ENCODE measurements around the gene NFIB.

The NFIB gene

GRCh38 chr9:14358523-14358922 is 44.6 kb upstream of the NFIB start:
- Histone ChIP-seq H2AFZ (ENCODE audit: low read length) (no peak overlapping the region), H3K79me2 (ENCODE audit: low read length) (no peaks in the 10 kb centered on the region), H3K4me1 (ENCODE audit: low read length) (no peaks in the 10 kb centered on the region), H3F3A (ENCODE audit: insufficient read depth, low read length) (no peaks in the 10 kb centered on the region), H3K36me3 (replicated peaks; ENCODE audit: insufficient read depth, low read length) (no peaks in the 10 kb centered on the region), H3K4me3 (ENCODE audit: low read length) (no peak overlapping the region), H3K9me2 (replicated peaks; ENCODE audit: insufficient read depth, low read length) (no peaks in the 10 kb centered on the region), H3K9me3 (replicated peaks; ENCODE audit: insufficient read depth, low read length) (no peaks in the 10 kb centered on the region), H3K9ac (ENCODE audit: low read length) (no peak overlapping the region), H4K20me1 (ENCODE audit: insufficient read depth, low read length) (no peaks in the 10 kb centered on the region), H3K4me2 (ENCODE audit: low read depth, low read length) (no peak overlapping the region), H3K27ac (ENCODE audit: low read length) (no peak overlapping the region), H3K27me3 (replicated peaks; ENCODE audit: insufficient read depth, low read length) (no peaks in the 10 kb centered on the region)
- DNase-seq: no peak
- no peak for TF ChIP-seq CTCF (IDR thresholded peaks at IDR 0.05; ENCODE audit: low read length)
- no peak for TF ChIP-seq EZH2phosphoT487 (IDR thresholded peaks at IDR 0.05; ENCODE audit: low read length)
- no peak for TF ChIP-seq EZH2 (optimal IDR thresholded peaks at IDR 0.05; ENCODE audit: low read depth, low read length)

- Histone ChIP-seq H3K9ac (ENCODE audit: low read length) (no peak overlapping the region), H3K4me1 (ENCODE audit: low read length) (no peaks in the 10 kb centered on the region), H3K9me3 (replicated peaks; ENCODE audit: insufficient read depth, low read length) (no peaks in the 10 kb centered on the region), H3K27ac (ENCODE audit: low read length) (no peak overlapping the region), H3K79me2 (ENCODE audit: low read length) (no peaks in the 10 kb centered on the region), H3F3A (ENCODE audit: insufficient read depth, low read length) (no peaks in the 10 kb centered on the region), H3K27me3 (replicated peaks; ENCODE audit: insufficient read depth, low read length) (no peaks in the 10 kb centered on the region), H3K36me3 (replicated peaks; ENCODE audit: insufficient read depth, low read length) (no peaks in the 10 kb centered on the region), H3K4me2 (ENCODE audit: low read depth, low read length) (no peak overlapping the region), H2AFZ (ENCODE audit: low read length) (no peak overlapping the region), H3K9me2 (replicated peaks; ENCODE audit: insufficient read depth, low read length) (no peaks in the 10 kb centered on the region), H3K4me3 (ENCODE audit: low read length) (no peak overlapping the region), H4K20me1 (ENCODE audit: insufficient read depth, low read length) (no peaks in the 10 kb centered on the region)
- no peak for DNase-seq
- TF ChIP-seq CTCF (IDR thresholded peaks at IDR 0.05; ENCODE audit: low read length): no peak
- TF ChIP-seq EZH2 (optimal IDR thresholded peaks at IDR 0.05; ENCODE audit: low read depth, low read length): no peak
- no peak for TF ChIP-seq EZH2phosphoT487 (IDR thresholded peaks at IDR 0.05; ENCODE audit: low read length)
These were observed 42.7 kb upstream of the NFIB start for GRCh38 chr9:14356351-14357265.

- no peak overlapping the region for H2AFZ ChIP-seq (ENCODE audit: low read length)
- H3K27ac ChIP-seq (ENCODE audit: low read length): no peak overlapping the region
- DNase-seq: no peak
- H3K27me3 ChIP-seq (replicated peaks; ENCODE audit: insufficient read depth, low read length): no peaks in the 10 kb centered on the region
- no peaks in the 10 kb centered on the region for H3K4me1 ChIP-seq (ENCODE audit: low read length)
- no peaks in the 10 kb centered on the region for H3K79me2 ChIP-seq (ENCODE audit: low read length)
- no peak overlapping the region for H3K4me3 ChIP-seq (ENCODE audit: low read length)
- TF ChIP-seq EZH2phosphoT487 (IDR thresholded peaks at IDR 0.05; ENCODE audit: low read length) (no peak), CTCF (IDR thresholded peaks at IDR 0.05; ENCODE audit: low read length) (no peak), EZH2 (optimal IDR thresholded peaks at IDR 0.05; ENCODE audit: low read depth, low read length) (no peak)
- no peaks in the 10 kb centered on the region for H3K9me3 ChIP-seq (replicated peaks; ENCODE audit: insufficient read depth, low read length)
- no peaks in the 10 kb centered on the region for H3K36me3 ChIP-seq (replicated peaks; ENCODE audit: insufficient read depth, low read length)
- no peak overlapping the region for H3K4me2 ChIP-seq (ENCODE audit: low read depth, low read length)
- no peaks in the 10 kb centered on the region for H4K20me1 ChIP-seq (ENCODE audit: insufficient read depth, low read length)
- no peak overlapping the region for H3K9ac ChIP-seq (ENCODE audit: low read length)
- H3K9me2 ChIP-seq (replicated peaks; ENCODE audit: insufficient read depth, low read length): no peaks in the 10 kb centered on the region
- no peaks in the 10 kb centered on the region for H3F3A ChIP-seq (ENCODE audit: insufficient read depth, low read length)
These were observed 40.3 kb upstream of the NFIB start for GRCh38 chr9:14354201-14354600.
